ENCODE data around the gene STK25. TPM values are rescaled to one million over a fixed set of nuclear protein-coding genes. Genes with fewer than 3 reads are reported as not detected.
A peak's percentile ranks its signal among the peaks of the same experiment; 100 is the strongest.

The STK25 gene
- total RNA-seq, 6 experiments from 2014 or later, result 51.0 to 99.1 (median 63.5) TPM

DNA sequence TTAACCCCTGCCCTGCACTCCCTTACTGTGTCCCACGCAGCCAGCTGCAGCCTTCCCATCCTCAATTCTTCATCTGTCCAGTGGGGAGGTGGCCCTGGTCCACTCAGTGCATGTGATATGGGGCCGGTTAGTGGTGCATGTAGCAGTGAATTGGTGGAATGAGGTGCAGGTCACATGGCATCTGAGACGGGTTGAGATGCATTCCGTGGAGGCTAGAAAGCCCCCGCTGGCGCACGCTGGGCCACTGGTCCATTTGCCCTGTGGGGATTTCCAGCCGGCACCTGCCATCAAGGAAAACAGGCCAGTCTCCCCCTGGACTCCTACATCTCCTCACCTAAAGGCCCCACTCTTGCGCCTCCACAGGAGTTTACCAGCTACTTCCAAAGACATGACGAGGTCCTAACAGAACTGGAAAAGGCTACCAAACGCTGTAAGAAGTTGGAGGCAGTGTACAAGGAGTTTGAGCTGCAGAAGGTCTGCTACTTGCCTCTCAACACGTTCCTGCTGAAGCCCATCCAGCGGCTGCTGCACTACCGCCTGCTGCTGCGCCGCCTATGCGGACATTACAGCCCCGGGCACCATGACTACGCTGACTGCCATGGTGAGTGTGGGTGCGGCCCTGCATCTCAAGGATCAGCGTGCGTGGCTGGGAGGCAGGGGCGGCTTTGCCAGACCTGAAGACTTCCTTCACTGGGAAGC is 40.5 kb downstream of the STK25 start:
- intact Hi-C loops (cut with DNase I), result no loop called here
- no peak for TF ChIP-seq POLR2A (IDR thresholded peaks at IDR 0.05)
- TF ChIP-seq, protein P1, sequence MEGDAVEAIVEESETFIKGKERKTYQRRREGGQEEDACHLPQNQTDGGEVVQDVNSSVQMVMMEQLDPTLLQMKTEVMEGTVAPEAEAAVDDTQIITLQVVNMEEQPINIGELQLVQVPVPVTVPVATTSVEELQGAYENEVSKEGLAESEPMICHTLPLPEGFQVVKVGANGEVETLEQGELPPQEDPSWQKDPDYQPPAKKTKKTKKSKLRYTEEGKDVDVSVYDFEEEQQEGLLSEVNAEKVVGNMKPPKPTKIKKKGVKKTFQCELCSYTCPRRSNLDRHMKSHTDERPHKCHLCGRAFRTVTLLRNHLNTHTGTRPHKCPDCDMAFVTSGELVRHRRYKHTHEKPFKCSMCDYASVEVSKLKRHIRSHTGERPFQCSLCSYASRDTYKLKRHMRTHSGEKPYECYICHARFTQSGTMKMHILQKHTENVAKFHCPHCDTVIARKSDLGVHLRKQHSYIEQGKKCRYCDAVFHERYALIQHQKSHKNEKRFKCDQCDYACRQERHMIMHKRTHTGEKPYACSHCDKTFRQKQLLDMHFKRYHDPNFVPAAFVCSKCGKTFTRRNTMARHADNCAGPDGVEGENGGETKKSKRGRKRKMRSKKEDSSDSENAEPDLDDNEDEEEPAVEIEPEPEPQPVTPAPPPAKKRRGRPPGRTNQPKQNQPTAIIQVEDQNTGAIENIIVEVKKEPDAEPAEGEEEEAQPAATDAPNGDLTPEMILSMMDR (IDR thresholded peaks at IDR 0.05), result no peak
- DNase-seq (no peak), ATAC-seq (no peak)
- WGBS (ENCODE audit: insufficient coverage, low coverage, low lambda C conversion rate, missing lambda C conversion rate), result 84% methylated on average over 6 of the region's 23 CpGs
- Histone ChIP-seq H3K9me3 (no peaks in the 10 kb centered on the region), H3K4me1 (no peaks in the 10 kb centered on the region), H3K27me3 (no peaks in the 10 kb centered on the region), H3K4me3 (no peak overlapping the region), H3K27ac (no peak overlapping the region), H3K36me3 (peaks cover 0 to 5% (median 2%) of the 10 kb centered on the region in 4 donors)

DNA sequence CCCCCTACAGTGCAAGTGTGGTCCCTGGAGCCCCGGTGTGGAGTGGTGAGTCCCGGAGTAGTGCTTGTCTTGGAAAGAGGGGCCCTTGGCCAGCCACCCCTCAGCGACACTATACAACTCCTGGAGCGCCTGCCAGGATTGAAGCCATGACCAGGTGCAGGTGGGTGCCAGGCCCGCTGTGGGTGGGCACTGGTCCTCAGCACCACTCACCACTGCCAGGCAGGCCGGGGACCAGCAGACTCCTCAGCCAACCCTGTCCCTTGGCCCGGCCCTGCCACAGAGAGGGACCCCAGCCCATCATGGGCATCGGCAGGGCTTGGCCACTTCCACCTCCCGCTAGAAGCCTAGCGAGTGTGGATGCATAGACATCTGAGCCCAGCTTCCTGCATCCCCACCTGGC is 42.2 kb downstream of the STK25 start:
- H3K27me3 ChIP-seq, result no peaks in the 10 kb centered on the region
- no peaks in the 10 kb centered on the region for H3K9me3 ChIP-seq
- WGBS (ENCODE audit: insufficient coverage, low coverage, low lambda C conversion rate, missing lambda C conversion rate), result 100% methylated on average over 3 of the region's 10 CpGs
- TF ChIP-seq, protein P1 (IDR thresholded peaks at IDR 0.05), result no peak
- no peak for TF ChIP-seq POLR2A (IDR thresholded peaks at IDR 0.05)
- peaks cover 0 to 5% (median 2%) of the 10 kb centered on the region in 4 donors for H3K36me3 ChIP-seq
- no peak overlapping the region for H3K4me3 ChIP-seq
- no peak overlapping the region for H3K27ac ChIP-seq
- H3K4me1 ChIP-seq, result no peaks in the 10 kb centered on the region
- intact Hi-C loops (cut with DNase I), result no loop called here
- peak in 1 of 4 donors; percentile 9 for ATAC-seq
- no peak for DNase-seq

DNA sequence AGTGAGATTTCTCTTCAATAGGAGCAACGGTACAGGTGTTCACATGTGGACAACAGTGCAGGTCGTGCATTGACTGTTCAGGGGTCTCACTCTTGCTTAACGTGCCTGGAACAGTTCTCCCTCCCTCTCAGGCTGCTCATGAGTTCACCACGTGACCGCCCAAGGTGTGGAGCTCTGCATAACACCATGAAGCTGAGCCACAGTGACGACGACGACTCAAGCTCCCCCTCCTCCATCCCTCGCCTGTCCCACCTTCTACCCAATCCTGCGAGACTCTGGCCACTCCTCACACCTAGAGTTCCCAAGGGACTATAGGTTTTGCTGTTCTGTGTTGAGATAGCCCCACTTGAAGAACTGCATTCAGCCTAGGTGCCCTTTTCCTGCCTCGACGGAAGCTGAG is 42.8 kb downstream of the STK25 start:
- Histone ChIP-seq H3K4me1 (no peaks in the 10 kb centered on the region), H3K27me3 (no peaks in the 10 kb centered on the region), H3K4me3 (no peak overlapping the region), H3K27ac (no peak overlapping the region), H3K9me3 (no peaks in the 10 kb centered on the region), H3K36me3 (peaks cover 0 to 5% (median 2%) of the 10 kb centered on the region in 4 donors)
- ATAC-seq, result peak in 1 of 4 donors; percentile 6
- 91% methylated on average over 7 of the region's 12 CpGs for WGBS (ENCODE audit: insufficient coverage, low coverage, low lambda C conversion rate, missing lambda C conversion rate)
- TF ChIP-seq POLR2A (IDR thresholded peaks at IDR 0.05), result no peak
- TF ChIP-seq, protein P1 (IDR thresholded peaks at IDR 0.05), result no peak
- intact Hi-C loops (cut with DNase I), result loop anchor here in 1 of 2 donors (2.0 kb wide), 1 partner anchor 15 kb away; no protein-coding TSS in a partner anchor
- no peak for DNase-seq

DNA sequence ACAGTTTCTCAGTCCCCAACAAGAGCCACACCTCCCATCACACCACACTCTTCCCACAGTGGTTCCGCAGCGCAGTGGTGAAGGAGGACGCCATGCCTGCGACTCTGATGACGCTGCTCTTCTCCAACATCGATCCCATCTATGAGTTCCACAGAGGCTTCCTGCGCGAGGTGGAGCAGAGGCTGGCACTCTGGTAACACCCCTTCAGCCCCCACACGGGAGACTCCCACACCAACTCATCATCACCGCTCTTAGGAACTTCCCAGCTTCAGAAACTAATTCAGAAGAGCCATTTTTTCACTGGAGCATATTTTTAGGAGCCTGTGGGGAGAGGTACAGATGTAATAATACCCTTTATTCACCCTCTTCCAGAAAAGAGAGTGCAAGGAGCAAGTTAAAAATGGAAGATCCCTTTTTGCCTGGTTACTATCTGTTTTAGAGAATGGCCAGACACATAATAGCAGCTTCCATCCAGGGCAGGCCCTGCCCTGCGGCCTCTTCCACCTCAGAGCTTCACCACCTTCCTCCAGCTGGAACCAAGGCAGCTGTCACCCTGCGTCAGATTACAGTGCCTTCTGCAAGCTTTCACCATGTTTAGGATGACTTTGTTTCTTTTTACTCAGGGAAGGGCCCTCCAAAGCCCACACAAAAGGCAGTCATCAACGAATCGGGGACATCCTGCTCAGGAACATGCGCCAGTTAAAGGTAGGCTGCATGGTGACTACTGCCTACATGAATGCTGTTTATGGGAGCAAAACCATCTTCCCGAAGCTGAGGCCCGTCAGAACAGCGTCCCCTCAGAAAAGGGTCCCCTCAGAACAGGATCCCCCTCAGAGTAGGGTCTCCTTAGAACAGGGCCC is 44.9 kb downstream of the STK25 start:
- Histone ChIP-seq H3K4me3 (no peak overlapping the region), H3K27me3 (no peaks in the 10 kb centered on the region), H3K36me3 (peaks cover 0 to 5% (median 2%) of the 10 kb centered on the region in 4 donors), H3K9me3 (no peaks in the 10 kb centered on the region), H3K27ac (no peak overlapping the region), H3K4me1 (no peaks in the 10 kb centered on the region)
- ATAC-seq (no peak), DNase-seq (no peak)
- TF ChIP-seq, protein P1 (IDR thresholded peaks at IDR 0.05), result no peak
- no peak for TF ChIP-seq POLR2A (IDR thresholded peaks at IDR 0.05)
- intact Hi-C loops (cut with DNase I), result loop anchor here in 1 of 2 donors (2.0 kb wide), 1 partner anchor 13 kb away; no protein-coding TSS in a partner anchor
- 96% methylated on average over 10 of the region's 18 CpGs for WGBS (ENCODE audit: insufficient coverage, low coverage, low lambda C conversion rate, missing lambda C conversion rate)
